22Rv1 (cell line): ENCODE data around the gene TAOK2.

Experiments used
- H3K27ac ChIP-seq: fragments of 450-650 bp; 2 replicates; pipeline ENCODE4 v1.5.1; 2017
- CTCF ChIP-seq: fragments of 450-650 bp; IDR thresholded peaks from 2 replicates; pipeline ENCODE4 v1.5.1; 2017; ENCODE audit warnings: mild to moderate bottlenecking
- ZFX ChIP-seq: fragments of 450-650 bp; IDR thresholded peaks from 2 replicates; pipeline ENCODE4 v1.6.1; 2017; ENCODE audit warnings: antibody characterized with exemption, borderline replicate concordance

TAOK2 gene

GRCh38 chr16:29995324-29995910 is 21.7 kb downstream of the TAOK2 start, which contains the start of gene HIRIP3:
Gene HIRIP3 (minus strand): TSS chr16:29995617. CDS start chr16:29995605, 12 bp downstream.
- TF ChIP-seq ZFX (no peak), CTCF (no peak)
- peak within 1 kb of the TSS; percentile 99 for H3K27ac ChIP-seq

- TF ChIP-seq CTCF, result no peak
- no peak for TF ChIP-seq ZFX
- H3K27ac ChIP-seq, result peak within 1 kb of the TSS; percentile 99
Measured at GRCh38 chr16:29995911-29996765, 22.5 kb downstream of the TAOK2 start, which contains the start of gene INO80E. Gene INO80E (plus strand): TSS chr16:29996241. CDS start chr16:29996311, 70 bp downstream.

GRCh38 chr16:29996766-29997250 is 23.1 kb downstream of the TAOK2 start:
- peak overlapping the region; percentile 99 for H3K27ac ChIP-seq
- no peak for TF ChIP-seq ZFX
- TF ChIP-seq CTCF, result no peak

- H3K27ac ChIP-seq, result peak overlapping the region; percentile 15; the same call in 1 of the 2 replicates
- no peak for TF ChIP-seq CTCF
- TF ChIP-seq ZFX, result no peak
Measured at GRCh38 chr16:29999605-30000004, 25.9 kb downstream of the TAOK2 start.

- no peak overlapping the region for H3K27ac ChIP-seq
- peak; percentile 6; the same call in 1 of the 2 replicates for TF ChIP-seq CTCF
- no peak for TF ChIP-seq ZFX
Measured at GRCh38 chr16:30000735-30001631, 27.3 kb downstream of the TAOK2 start.

GRCh38 chr16:30002614-30003346 is 29.1 kb downstream of the TAOK2 start:
- TF ChIP-seq ZFX (no peak), CTCF (no peak)
- H3K27ac ChIP-seq, result peak overlapping the region; percentile 22; the same call in 1 of the 2 replicates
